NT2/D1 (cell line): Measurements from ENCODE around the gene TGFA.

ENCODE experiments used
- SUZ12 ChIP-seq: IDR thresholded peaks from 2 replicates; pipeline ENCODE4 v1.6.1; 2011; ENCODE audit not compliant: insufficient read length, insufficient read depth; ENCODE audit errors: extremely low read depth
- ZNF274 ChIP-seq: IDR thresholded peaks from 2 replicates; pipeline ENCODE4 v1.6.1; 2011; ENCODE audit warnings: mild to moderate bottlenecking, low read depth, low read length

- TF ChIP-seq ZNF274: no peak
- TF ChIP-seq SUZ12: no peak
Observed at GRCh38 chr2:70519453-70519852, 34.2 kb downstream of the TGFA start.
